HepG2 (cell line): ENCODE measurements around the gene LTB4R2. TPM values are rescaled to one million over a fixed set of nuclear protein-coding genes. Genes with fewer than 3 reads are reported as not detected.

Source experiments
- CBFB ChIP-seq: sonication (generic); formaldehyde crosslinking; IDR thresholded peaks from 2 replicates; pipeline ENCODE4 v1.4.0; 2020; ENCODE audit warnings: missing genetic modification reagents
- DR1 ChIP-seq: sonication (generic); formaldehyde crosslinking; IDR thresholded peaks from 2 replicates; pipeline ENCODE4 v1.8.0; 2021; ENCODE audit warnings: mild to moderate bottlenecking, missing genetic modification reagents, inconsistent platforms
- ETV6 ChIP-seq: sonication (generic); formaldehyde crosslinking; conservative IDR thresholded peaks from 2 replicates; pipeline ENCODE4 v1.4.0; 2020; ENCODE audit warnings: missing genetic modification reagents
- FIP1L1 ChIP-seq: fragments of 200-400 bp; formaldehyde crosslinking; IDR thresholded peaks from 2 replicates; pipeline ENCODE4 v1.6.1; 2018; ENCODE audit warnings: low read depth, mild to moderate bottlenecking, low read length, moderate library complexity, borderline replicate concordance; ENCODE audit not compliant: insufficient read depth
- HDAC6 ChIP-seq: fragments of 200-600 bp; sonication (generic); IDR thresholded peaks from 2 replicates; pipeline ENCODE4 v1.7.0; 2017; ENCODE audit warnings: mild to moderate bottlenecking, antibody characterized with exemption, low read length, low read depth
- HMGA1 ChIP-seq: sonication (generic); formaldehyde crosslinking; conservative IDR thresholded peaks from 2 replicates; pipeline ENCODE4 v1.4.0; 2020; ENCODE audit warnings: missing genetic modification reagents
- KAT2B ChIP-seq: fragments of 150-350 bp; IDR thresholded peaks from 2 replicates; pipeline ENCODE4 v1.6.1; 2014; ENCODE audit warnings: low read depth, low read length, borderline replicate concordance
- KDM2A ChIP-seq: sonication (generic); formaldehyde crosslinking; IDR thresholded peaks from 2 replicates; pipeline ENCODE4 v1.4.0; 2020; ENCODE audit warnings: low read depth, missing genetic modification reagents, borderline replicate concordance
- NFRKB ChIP-seq: fragments of 450-650 bp; IDR thresholded peaks from 2 replicates; pipeline ENCODE4 v1.6.1; 2017
- SRF ChIP-seq: IDR thresholded peaks from 2 replicates; pipeline ENCODE4 v1.6.1; 2011; ENCODE audit warnings: mild to moderate bottlenecking, low read depth, low read length, moderate library complexity
- TSC22D2 ChIP-seq: sonication (generic); formaldehyde crosslinking; IDR thresholded peaks from 2 replicates; pipeline ENCODE4 v1.5.1; 2020; ENCODE audit warnings: missing genetic modification reagents, mild to moderate bottlenecking, borderline replicate concordance
- XBP1 ChIP-seq: sonication (generic); formaldehyde crosslinking; IDR thresholded peaks from 2 replicates; pipeline ENCODE4 v1.5.0; 2020; ENCODE audit warnings: missing genetic modification reagents
- ZC3H13 ChIP-seq: sonication (generic); formaldehyde crosslinking; IDR thresholded peaks from 2 replicates; pipeline ENCODE4 v1.8.1; 2023; ENCODE audit warnings: mild to moderate bottlenecking, missing genetic modification reagents, moderate library complexity
- ZNF138 ChIP-seq: sonication (generic); formaldehyde crosslinking; IDR thresholded peaks from 2 replicates; pipeline ENCODE4 v1.5.0; 2020; ENCODE audit warnings: mild to moderate bottlenecking, low read depth, missing genetic modification reagents
- ZNF17 ChIP-seq: sonication (generic); formaldehyde crosslinking; IDR thresholded peaks from 2 replicates; pipeline ENCODE4 v1.5.0; 2020; ENCODE audit warnings: mild to moderate bottlenecking, missing genetic modification reagents
- ZNF256 ChIP-seq: sonication (generic); formaldehyde crosslinking; conservative IDR thresholded peaks from 2 replicates; pipeline ENCODE4 v1.4.0; 2020; ENCODE audit warnings: missing genetic modification reagents
- ZNF44 ChIP-seq: sonication (generic); formaldehyde crosslinking; IDR thresholded peaks from 2 replicates; pipeline ENCODE4 v1.5.1; 2020; ENCODE audit warnings: mild to moderate bottlenecking, missing genetic modification reagents
- ZNF484 ChIP-seq: sonication (generic); formaldehyde crosslinking; IDR thresholded peaks from 2 replicates; pipeline ENCODE4 v1.5.1; 2020; ENCODE audit warnings: mild to moderate bottlenecking, low read depth, missing genetic modification reagents, borderline replicate concordance
- ZNF549 ChIP-seq: sonication (generic); formaldehyde crosslinking; IDR thresholded peaks from 2 replicates; pipeline ENCODE4 v1.5.0; 2020; ENCODE audit warnings: missing genetic modification reagents
- ZNF629 ChIP-seq: sonication (generic); formaldehyde crosslinking; conservative IDR thresholded peaks from 2 replicates; pipeline ENCODE4 v1.5.0; 2020; ENCODE audit warnings: missing genetic modification reagents
- ZNF792 ChIP-seq: IDR thresholded peaks from 2 replicates; pipeline ENCODE4 v1.6.1; 2016
- ZNF816 ChIP-seq: sonication (generic); formaldehyde crosslinking; IDR thresholded peaks from 2 replicates; pipeline ENCODE4 v1.8.0; 2022; ENCODE audit warnings: missing genetic modification reagents, mild to moderate bottlenecking, borderline replicate concordance
- ZNF878 ChIP-seq: sonication (generic); formaldehyde crosslinking; IDR thresholded peaks from 2 replicates; pipeline ENCODE4 v1.8.1; 2023; ENCODE audit warnings: mild to moderate bottlenecking, missing genetic modification reagents, moderate library complexity
- ZSCAN21 ChIP-seq: sonication (generic); formaldehyde crosslinking; IDR thresholded peaks from 2 replicates; pipeline ENCODE4 v1.8.0; 2022; ENCODE audit warnings: mild to moderate bottlenecking, missing genetic modification reagents, moderate library complexity, borderline replicate concordance
- polyA plus RNA-seq, 8 experiments: library from polyadenylated mRNA; depleted of rRNA in 3 of 8; stranded (reverse) in 7 of 8; unstranded in 1 of 8; fragments of >200 nt; fragmentation: Illumina TruSeq in 4 of 8; extraction: Trizol in 4 of 8; gene quantifications; 2 replicates each; pipeline versions ENCODE4 v1.2.1 to v1.2.3, GENCODE V29; 2011 to 2016; ENCODE audit warnings: low read depth in 4 of 8, missing spikeins in 1 of 8, mixed read lengths in 1 of 8; ENCODE audit not compliant: insufficient read depth in 1 of 8
- total RNA-seq, 5 experiments: library from RNA; depleted of rRNA; stranded (reverse); fragments of >200 nt; fragmentation: Illumina TruSeq; extraction: Trizol; gene quantifications; 2 replicates each; pipeline ENCODE4 v1.2.3, GENCODE V29; 2016; ENCODE audit warnings: low read depth in 1 of 5
- TF ChIP-seq, protein P1 (sequence below): sonication (generic); formaldehyde crosslinking; IDR thresholded peaks from 2 replicates; pipeline ENCODE4 v1.5.1; 2020; ENCODE audit warnings: missing genetic modification reagents, mild to moderate bottlenecking, borderline replicate concordance
- TF ChIP-seq, protein P2 (sequence below): sonication (generic); formaldehyde crosslinking; IDR thresholded peaks from 2 replicates; pipeline ENCODE4 v1.4.0; 2020; ENCODE audit warnings: missing genetic modification reagents

LTB4R2 gene
- total and polyA plus RNA-seq, 2 of the 13 experiments (the other 11 are each of a cell fraction or from before 2014, with no cell fraction given): 3.9 to 6.9 TPM

DNA sequence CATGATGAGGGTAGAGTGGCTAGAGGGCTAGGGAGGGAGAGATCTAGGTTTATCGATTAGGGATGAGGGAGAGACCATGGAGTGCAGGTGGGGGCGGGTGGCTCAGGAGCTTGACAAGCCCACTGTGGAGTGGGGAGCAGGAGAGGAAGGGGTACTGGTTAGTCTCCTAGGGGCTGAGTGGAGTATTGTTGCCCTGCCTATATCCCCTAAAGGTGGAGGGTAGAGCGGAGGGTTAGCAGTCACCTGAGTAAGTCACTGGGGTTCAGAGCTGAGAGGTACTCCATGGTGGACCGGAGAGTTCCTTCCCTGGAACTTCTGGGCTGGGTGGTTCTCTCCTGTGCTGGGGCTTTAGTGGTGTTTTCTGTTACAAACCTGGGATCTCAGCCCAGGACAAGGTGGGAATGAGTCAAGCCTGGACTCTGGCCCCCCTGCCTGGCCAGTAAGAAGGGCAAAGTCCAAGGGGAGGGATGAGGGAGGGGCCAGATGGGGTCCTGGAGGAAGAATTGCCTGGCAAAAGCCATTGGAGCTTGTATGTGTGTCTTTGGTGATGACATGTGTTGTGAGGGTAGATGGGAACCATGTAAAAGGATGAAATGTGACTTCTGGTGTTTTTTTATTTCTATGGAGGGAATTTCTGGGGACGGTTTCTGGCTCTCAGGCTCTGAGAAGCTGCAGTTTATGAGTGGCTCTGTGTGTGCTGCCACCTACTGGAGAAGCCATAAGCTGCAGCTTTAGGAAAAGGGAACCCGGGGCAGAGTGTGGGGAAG, 2.2 kb upstream of the LTB4R2 start, which contains the start of gene CIDEB (continued):
- TF ChIP-seq, protein P1, sequence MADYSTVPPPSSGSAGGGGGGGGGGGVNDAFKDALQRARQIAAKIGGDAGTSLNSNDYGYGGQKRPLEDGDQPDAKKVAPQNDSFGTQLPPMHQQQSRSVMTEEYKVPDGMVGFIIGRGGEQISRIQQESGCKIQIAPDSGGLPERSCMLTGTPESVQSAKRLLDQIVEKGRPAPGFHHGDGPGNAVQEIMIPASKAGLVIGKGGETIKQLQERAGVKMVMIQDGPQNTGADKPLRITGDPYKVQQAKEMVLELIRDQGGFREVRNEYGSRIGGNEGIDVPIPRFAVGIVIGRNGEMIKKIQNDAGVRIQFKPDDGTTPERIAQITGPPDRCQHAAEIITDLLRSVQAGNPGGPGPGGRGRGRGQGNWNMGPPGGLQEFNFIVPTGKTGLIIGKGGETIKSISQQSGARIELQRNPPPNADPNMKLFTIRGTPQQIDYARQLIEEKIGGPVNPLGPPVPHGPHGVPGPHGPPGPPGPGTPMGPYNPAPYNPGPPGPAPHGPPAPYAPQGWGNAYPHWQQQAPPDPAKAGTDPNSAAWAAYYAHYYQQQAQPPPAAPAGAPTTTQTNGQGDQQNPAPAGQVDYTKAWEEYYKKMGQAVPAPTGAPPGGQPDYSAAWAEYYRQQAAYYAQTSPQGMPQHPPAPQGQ (CRISPR knock-in tag): peak; percentile 12; the same call in 1 of the 2 replicates
- TF ChIP-seq ETV6 (no peak; the same call in none of the 2 replicates), ZC3H13 (no peak), DR1 (no peak; the same call in 1 of the 2 replicates), ZNF44 (CRISPR knock-in tag) (peak; percentile 97), TSC22D2 (CRISPR knock-in tag) (peak; percentile 37; the same call in 1 of the 2 replicates), ZSCAN21 (CRISPR knock-in tag) (0 out of 2 replicates have a peak, but pooled peaks have one; percentile 75), XBP1 (CRISPR knock-in tag) (no peak), KDM2A (CRISPR knock-in tag) (peak; percentile 89), ZNF256 (CRISPR knock-in tag) (no peak), ZNF17 (CRISPR knock-in tag) (no peak), NFRKB (no peak), ZNF816 (CRISPR knock-in tag) (no peak), SRF (peak; percentile 20; the same call in 1 of the 2 replicates), ZNF138 (no peak), ZNF549 (CRISPR knock-in tag) (no peak), FIP1L1 (0 out of 2 replicates have a peak, but pooled peaks have one; percentile 41), HMGA1 (CRISPR knock-in tag) (no peak), ZNF792 (CRISPR knock-in tag) (peak; percentile 93), KAT2B (no peak), HDAC6 (no peak), ZNF484 (no peak; the same call in 1 of the 2 replicates), ZNF629 (CRISPR knock-in tag) (peak; percentile 52), ZNF878 (no peak), CBFB (CRISPR knock-in tag) (peak; percentile 74)
- TF ChIP-seq, protein P2, sequence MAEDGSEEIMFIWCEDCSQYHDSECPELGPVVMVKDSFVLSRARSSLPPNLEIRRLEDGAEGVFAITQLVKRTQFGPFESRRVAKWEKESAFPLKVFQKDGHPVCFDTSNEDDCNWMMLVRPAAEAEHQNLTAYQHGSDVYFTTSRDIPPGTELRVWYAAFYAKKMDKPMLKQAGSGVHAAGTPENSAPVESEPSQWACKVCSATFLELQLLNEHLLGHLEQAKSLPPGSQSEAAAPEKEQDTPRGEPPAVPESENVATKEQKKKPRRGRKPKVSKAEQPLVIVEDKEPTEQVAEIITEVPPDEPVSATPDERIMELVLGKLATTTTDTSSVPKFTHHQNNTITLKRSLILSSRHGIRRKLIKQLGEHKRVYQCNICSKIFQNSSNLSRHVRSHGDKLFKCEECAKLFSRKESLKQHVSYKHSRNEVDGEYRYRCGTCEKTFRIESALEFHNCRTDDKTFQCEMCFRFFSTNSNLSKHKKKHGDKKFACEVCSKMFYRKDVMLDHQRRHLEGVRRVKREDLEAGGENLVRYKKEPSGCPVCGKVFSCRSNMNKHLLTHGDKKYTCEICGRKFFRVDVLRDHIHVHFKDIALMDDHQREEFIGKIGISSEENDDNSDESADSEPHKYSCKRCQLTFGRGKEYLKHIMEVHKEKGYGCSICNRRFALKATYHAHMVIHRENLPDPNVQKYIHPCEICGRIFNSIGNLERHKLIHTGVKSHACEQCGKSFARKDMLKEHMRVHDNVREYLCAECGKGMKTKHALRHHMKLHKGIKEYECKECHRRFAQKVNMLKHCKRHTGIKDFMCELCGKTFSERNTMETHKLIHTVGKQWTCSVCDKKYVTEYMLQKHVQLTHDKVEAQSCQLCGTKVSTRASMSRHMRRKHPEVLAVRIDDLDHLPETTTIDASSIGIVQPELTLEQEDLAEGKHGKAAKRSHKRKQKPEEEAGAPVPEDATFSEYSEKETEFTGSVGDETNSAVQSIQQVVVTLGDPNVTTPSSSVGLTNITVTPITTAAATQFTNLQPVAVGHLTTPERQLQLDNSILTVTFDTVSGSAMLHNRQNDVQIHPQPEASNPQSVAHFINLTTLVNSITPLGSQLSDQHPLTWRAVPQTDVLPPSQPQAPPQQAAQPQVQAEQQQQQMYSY (CRISPR knock-in tag): no peak
